Fibroblast of lung (primary cell): ENCODE results near the gene SCD5. TPM values are rescaled to one million over a fixed set of nuclear protein-coding genes. Genes with fewer than 3 reads are reported as not detected.

Source experiments
- DNase-seq, 2 donors: peaks; one replicate each; pipeline versions ENCODE4 v3.0.0 to v3.0.0-alpha.2; 2010; ENCODE audit warnings: low read depth in 2 of 2
- H2AFZ ChIP-seq: 2 replicates; pipeline ENCODE4 v1.5.1; 2012; ENCODE audit warnings: low read length, control low read depth, inconsistent platforms
- H3K27ac ChIP-seq: 2 replicates; pipeline ENCODE4 v1.5.1; 2011; ENCODE audit warnings: low read length, control low read depth; ENCODE audit not compliant: insufficient read depth
- H3K27me3 ChIP-seq: 2 replicates; pipeline ENCODE4 v1.5.1; 2011; ENCODE audit warnings: mild to moderate bottlenecking, low read length; ENCODE audit not compliant: control insufficient read depth, insufficient read depth
- H3K36me3 ChIP-seq: 2 replicates; pipeline ENCODE4 v1.5.1; 2011; ENCODE audit warnings: low read length; ENCODE audit not compliant: control insufficient read depth, insufficient read depth
- H3K4me1 ChIP-seq: 2 replicates; pipeline ENCODE4 v1.5.1; 2011; ENCODE audit warnings: low read length; ENCODE audit not compliant: control insufficient read depth, insufficient read depth; ENCODE audit errors: extremely low read depth
- H3K4me2 ChIP-seq: 2 replicates; pipeline ENCODE4 v1.5.1; 2011; ENCODE audit warnings: low read length, control low read depth; ENCODE audit not compliant: insufficient read depth; ENCODE audit errors: extremely low read depth
- H3K4me3 ChIP-seq, 4 experiments: fragments of 200-600 bp in 1 of 4; sonication (generic) in 1 of 4; replicated peaks in 1 of 4; 2 replicates each; pipeline ENCODE4 v1.5.1; 2011 to 2016; ENCODE audit warnings: low read length in 4 of 4, low read depth in 3 of 4, mild to moderate bottlenecking in 3 of 4, control low read depth in 2 of 4, inconsistent platforms in 1 of 4, mixed read lengths in 1 of 4; ENCODE audit not compliant: insufficient read depth in 1 of 4; ENCODE audit errors: control extremely low read depth in 1 of 4
- H3K79me2 ChIP-seq: 2 replicates; pipeline ENCODE4 v1.5.1; 2012; ENCODE audit warnings: mild to moderate bottlenecking, low read length, inconsistent platforms; ENCODE audit not compliant: control insufficient read depth, insufficient read depth
- H3K9ac ChIP-seq: 2 replicates; pipeline ENCODE4 v1.5.1; 2011; ENCODE audit warnings: mild to moderate bottlenecking, low read length, control low read depth; ENCODE audit not compliant: insufficient read depth
- H3K9me3 ChIP-seq: 2 replicates; pipeline ENCODE4 v1.5.1; 2012; ENCODE audit warnings: low read depth, low read length; ENCODE audit not compliant: control insufficient read depth, insufficient read depth
- H4K20me1 ChIP-seq: 2 replicates; pipeline ENCODE4 v1.5.1; 2011; ENCODE audit warnings: low read length; ENCODE audit not compliant: control insufficient read depth, insufficient read depth; ENCODE audit errors: extremely low read depth
- EZH2 ChIP-seq: IDR thresholded peaks from 2 replicates; pipeline ENCODE4 v1.5.1; 2012; ENCODE audit warnings: low read length, control low read depth, mild to moderate bottlenecking; ENCODE audit errors: missing control alignments
- polyA plus RNA-seq, 2 donors: library from polyadenylated mRNA; depleted of rRNA in 1 of 2; stranded (reverse) in 1 of 2; unstranded in 1 of 2; fragments of >200 nt; gene quantifications; 2 replicates each; pipeline ENCODE4 v1.2.1, GENCODE V29; 2011 to 2012; ENCODE audit warnings: missing spikeins in 1 of 2
- total RNA-seq: library from RNA; depleted of rRNA; stranded (reverse); fragments of >200 nt; gene quantifications from 2 replicates; pipeline ENCODE4 v1.2.1, GENCODE V29; 2014
- TF ChIP-seq, protein P1 (sequence below), 2 donors: IDR thresholded peaks in 1 of 2; conservative IDR thresholded peaks in 1 of 2; 1 replicate in 1 of 2; 2 replicates in 1 of 2; pipeline ENCODE4 v1.5.1; 2011 to 2012; ENCODE audit warnings: low read length in 2 of 2, control low read depth in 1 of 2, inconsistent platforms in 1 of 2, low read depth in 1 of 2, mild to moderate bottlenecking in 1 of 2

SCD5 gene
- total and polyA plus RNA-seq, 2 donors (not counting 1 experiment from before 2014, with no cell fraction given): 4.9 to 11.4 TPM

DNA sequence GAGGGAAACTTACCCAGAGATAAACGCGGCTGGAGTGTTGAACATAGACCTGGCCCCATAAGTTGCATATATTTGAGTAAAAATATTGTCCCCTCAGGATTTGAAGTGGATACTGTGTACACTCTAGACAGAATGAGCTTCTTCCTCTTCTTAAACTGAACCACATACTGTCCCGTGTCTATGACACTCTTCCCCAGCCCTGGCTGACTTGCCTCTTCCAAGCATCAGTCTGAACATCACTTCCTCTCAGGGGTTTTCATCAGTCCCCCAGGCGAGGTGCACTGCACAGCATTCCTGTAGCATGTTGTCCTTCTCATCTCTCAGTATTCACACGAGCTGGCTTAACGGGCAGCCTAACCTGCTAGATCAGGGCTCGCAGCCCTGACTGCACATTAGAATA, 156.3 kb downstream of the SCD5 start:
- no peaks in the 10 kb centered on the region for H4K20me1 ChIP-seq
- H3K4me2 ChIP-seq: no peak overlapping the region
- no peak overlapping the region for H3K4me3 ChIP-seq
- no peak overlapping the region for H3K27ac ChIP-seq
- H3K9me3 ChIP-seq: no peaks in the 10 kb centered on the region
- no peaks in the 10 kb centered on the region for H3K27me3 ChIP-seq
- DNase-seq: no peak
- no peaks in the 10 kb centered on the region for H3K79me2 ChIP-seq
- TF ChIP-seq, protein P1, sequence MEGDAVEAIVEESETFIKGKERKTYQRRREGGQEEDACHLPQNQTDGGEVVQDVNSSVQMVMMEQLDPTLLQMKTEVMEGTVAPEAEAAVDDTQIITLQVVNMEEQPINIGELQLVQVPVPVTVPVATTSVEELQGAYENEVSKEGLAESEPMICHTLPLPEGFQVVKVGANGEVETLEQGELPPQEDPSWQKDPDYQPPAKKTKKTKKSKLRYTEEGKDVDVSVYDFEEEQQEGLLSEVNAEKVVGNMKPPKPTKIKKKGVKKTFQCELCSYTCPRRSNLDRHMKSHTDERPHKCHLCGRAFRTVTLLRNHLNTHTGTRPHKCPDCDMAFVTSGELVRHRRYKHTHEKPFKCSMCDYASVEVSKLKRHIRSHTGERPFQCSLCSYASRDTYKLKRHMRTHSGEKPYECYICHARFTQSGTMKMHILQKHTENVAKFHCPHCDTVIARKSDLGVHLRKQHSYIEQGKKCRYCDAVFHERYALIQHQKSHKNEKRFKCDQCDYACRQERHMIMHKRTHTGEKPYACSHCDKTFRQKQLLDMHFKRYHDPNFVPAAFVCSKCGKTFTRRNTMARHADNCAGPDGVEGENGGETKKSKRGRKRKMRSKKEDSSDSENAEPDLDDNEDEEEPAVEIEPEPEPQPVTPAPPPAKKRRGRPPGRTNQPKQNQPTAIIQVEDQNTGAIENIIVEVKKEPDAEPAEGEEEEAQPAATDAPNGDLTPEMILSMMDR (conservative IDR thresholded peaks at IDR 0.05 in 1 of 2, IDR thresholded peaks at IDR 0.05 in 1 of 2; ENCODE audit: low read depth in 1 of 2, low read length in 2 of 2): no peak
- no peak for TF ChIP-seq EZH2
- H2AFZ ChIP-seq: no peak overlapping the region
- no peaks in the 10 kb centered on the region for H3K4me1 ChIP-seq
- H3K36me3 ChIP-seq: no peaks in the 10 kb centered on the region
- no peak overlapping the region for H3K9ac ChIP-seq

- H3K9ac ChIP-seq: no peak overlapping the region
- no peaks in the 10 kb centered on the region for H3K79me2 ChIP-seq
- no peak overlapping the region for H3K4me3 ChIP-seq
- H3K36me3 ChIP-seq: no peaks in the 10 kb centered on the region
- no peak overlapping the region for H3K27ac ChIP-seq
- no peaks in the 10 kb centered on the region for H4K20me1 ChIP-seq
- TF ChIP-seq EZH2: no peak
- no peaks in the 10 kb centered on the region for H3K27me3 ChIP-seq
- no peak overlapping the region for H3K4me2 ChIP-seq
- H3K4me1 ChIP-seq: no peaks in the 10 kb centered on the region
- no peak for DNase-seq
- H3K9me3 ChIP-seq: no peaks in the 10 kb centered on the region
- H2AFZ ChIP-seq: no peak overlapping the region
Measured at GRCh38 chr4:82640540-82640939, 158.1 kb downstream of the SCD5 start.

DNA sequence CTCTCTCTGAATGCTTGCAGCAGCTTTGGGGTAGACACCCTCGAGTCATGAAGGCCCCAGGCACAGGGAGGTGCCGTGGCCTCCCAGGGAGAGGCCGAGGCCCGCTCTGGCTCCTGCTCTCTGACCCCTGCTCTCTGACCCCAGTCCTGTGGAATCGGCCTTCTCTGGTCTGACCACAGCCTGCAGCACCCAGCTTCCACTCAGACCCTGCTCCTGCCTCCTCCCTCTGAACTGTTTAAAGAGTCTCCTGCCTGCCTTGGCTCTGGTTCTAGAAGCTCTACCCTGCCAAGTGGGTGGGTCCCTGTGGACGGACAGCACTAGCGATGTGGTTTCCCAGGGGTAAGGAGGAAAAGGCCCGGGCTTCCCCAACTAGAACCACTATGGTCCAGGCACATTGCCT, 158.6 kb downstream of the SCD5 start:
- H3K27ac ChIP-seq: no peak overlapping the region
- no peaks in the 10 kb centered on the region for H3K9me3 ChIP-seq
- H3K9ac ChIP-seq: no peak overlapping the region
- no peak for DNase-seq
- H3K36me3 ChIP-seq: no peaks in the 10 kb centered on the region
- H4K20me1 ChIP-seq: no peaks in the 10 kb centered on the region
- H3K79me2 ChIP-seq: no peaks in the 10 kb centered on the region
- TF ChIP-seq, protein P1 (conservative IDR thresholded peaks at IDR 0.05 in 1 of 2, IDR thresholded peaks at IDR 0.05 in 1 of 2; ENCODE audit: low read depth in 1 of 2, low read length in 2 of 2): no peak
- no peak for TF ChIP-seq EZH2
- no peak overlapping the region for H3K4me3 ChIP-seq
- H3K27me3 ChIP-seq: no peaks in the 10 kb centered on the region
- no peaks in the 10 kb centered on the region for H3K4me1 ChIP-seq
- H2AFZ ChIP-seq: no peak overlapping the region
- H3K4me2 ChIP-seq: no peak overlapping the region
